ENCODE data around the gene PLAGL2. TPM values are rescaled to one million over a fixed set of nuclear protein-coding genes. Genes with fewer than 3 reads are reported as not detected.

PLAGL2 gene
- total and polyA plus RNA-seq, 2 of the 8 experiments (the other 6 are each of a cell fraction or from before 2014, with no cell fraction given), result 20.6 to 25.4 TPM

GRCh38 chr20:32158943-32159660 is 48.4 kb downstream of the PLAGL2 start:
- H4K91ac ChIP-seq (replicated peaks; ENCODE audit: insufficient read length, low read length), result no peak overlapping the region
- H3K9ac ChIP-seq (replicated peaks in 1 of 4; ENCODE audit: extremely low read depth in 1 of 4, low read depth in 3 of 4, low read length in 3 of 4), result no peak overlapping the region
- H3K18ac ChIP-seq (ENCODE audit: extremely low read depth, low read length), result no peak overlapping the region
- peaks cover 0 to 2% (median 0%) of the 10 kb centered on the region in 4 experiments; a peak in 2 of 7 replicates for H3K4me1 ChIP-seq (replicated peaks in 1 of 4; ENCODE audit: control insufficient read depth in 3 of 4, insufficient read depth in 4 of 4, low read length in 3 of 4)
- H2AK5ac ChIP-seq (ENCODE audit: low read depth, low read length), result no peak overlapping the region
- no peak overlapping the region for H2BK20ac ChIP-seq (ENCODE audit: low read length)
- H3K14ac ChIP-seq (ENCODE audit: insufficient read length), result no peak overlapping the region
- H2AFZ ChIP-seq (ENCODE audit: low read length), result no peak overlapping the region
- H2BK5ac ChIP-seq (ENCODE audit: low read depth, low read length), result no peak overlapping the region
- no peak overlapping the region for H4K5ac ChIP-seq (ENCODE audit: insufficient read length, low read depth, low read length)
- H3K9me3 ChIP-seq (ENCODE audit: insufficient read depth in 2 of 2, low read depth in 1 of 2, low read length in 1 of 2), result no peaks in the 10 kb centered on the region
- H4K20me1 ChIP-seq (replicated peaks in 1 of 2; ENCODE audit: control insufficient read depth in 1 of 2, insufficient read depth in 2 of 2, low read length in 2 of 2), result peaks cover 3 to 5% of the 10 kb centered on the region in 2 experiments
- no peak overlapping the region for H4K8ac ChIP-seq (ENCODE audit: extremely low read depth, insufficient read depth, low read length)
- no peak overlapping the region for H3K56ac ChIP-seq (replicated peaks; ENCODE audit: insufficient read length, low read depth, low read length)
- no peaks in the 10 kb centered on the region for H3K23me2 ChIP-seq (ENCODE audit: low read depth, low read length)
- 91% methylated on average over 4 of the region's 4 CpGs; no CpG with 5 or more reads in 1 of the 2 experiments for WGBS, 2 experiments (ENCODE audit: extremely low coverage in 1 of 2, insufficient coverage in 1 of 2, insufficient read length in 1 of 2, insufficient replicate concordance in 2 of 2, low coverage in 1 of 2, low lambda C conversion rate in 2 of 2, missing lambda C conversion rate in 1 of 2)
- H2BK12ac ChIP-seq (ENCODE audit: low read depth, low read length), result no peak overlapping the region
- H2BK120ac ChIP-seq (replicated peaks; ENCODE audit: low read depth, low read length), result no peak overlapping the region
- no peak overlapping the region for H3K23ac ChIP-seq (ENCODE audit: insufficient read length)
- ChIA-PET CTCF (ENCODE audit: partially characterized antibody) (interaction anchor here (1.0 to 1.4 kb wide), 3 partner anchors 22 to 493 kb away, joined by 3 to 4 read pairs (median 4); no protein-coding TSS in a partner anchor), POLR2A (ENCODE audit: partially characterized antibody) (no interaction called here)
- H2BK15ac ChIP-seq (ENCODE audit: low read length), result no peak overlapping the region
- TF ChIP-seq CEBPB (IDR thresholded peaks at IDR 0.05; ENCODE audit: low read depth, low read length) (no peak), RFX5 (IDR thresholded peaks at IDR 0.05; ENCODE audit: borderline replicate concordance, low read depth, low read length) (no peak), NRF1 (IDR thresholded peaks at IDR 0.05; ENCODE audit: low read depth, low read length) (no peak), SIRT6 (IDR thresholded peaks at IDR 0.05; ENCODE audit: low read length) (no peak), SIN3A (conservative IDR thresholded peaks at IDR 0.05 in 1 of 2, IDR thresholded peaks at IDR 0.05 in 1 of 2; ENCODE audit: low read depth in 1 of 2, low read length in 2 of 2) (no peak), ASH2L (IDR thresholded peaks at IDR 0.05; ENCODE audit: low read length) (no peak), SP4 (IDR thresholded peaks at IDR 0.05; ENCODE audit: low read length) (no peak), JUND (IDR thresholded peaks at IDR 0.05; ENCODE audit: low read length) (no peak), EP300 (IDR thresholded peaks at IDR 0.05; ENCODE audit: borderline replicate concordance in 1 of 2, low read depth in 2 of 2, low read length in 2 of 2) (no peak), ZNF274 (IDR thresholded peaks at IDR 0.05; ENCODE audit: borderline replicate concordance, extremely low read depth, low read length) (no peak), KDM4A (IDR thresholded peaks at IDR 0.05; ENCODE audit: low read depth, low read length, severe bottlenecking) (no peak)
- TF ChIP-seq, protein P1, sequence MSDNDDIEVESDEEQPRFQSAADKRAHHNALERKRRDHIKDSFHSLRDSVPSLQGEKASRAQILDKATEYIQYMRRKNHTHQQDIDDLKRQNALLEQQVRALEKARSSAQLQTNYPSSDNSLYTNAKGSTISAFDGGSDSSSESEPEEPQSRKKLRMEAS (IDR thresholded peaks at IDR 0.05), result no peak
- FAIRE-seq (no peak), DNase-seq (ENCODE audit: low read depth in 1 of 2, low spot score in 2 of 2) (no peak)
- no peak overlapping the region for H3K4me2 ChIP-seq (ENCODE audit: insufficient read depth in 1 of 2, low read depth in 2 of 2, low read length in 2 of 2)
- H3K27ac ChIP-seq (ENCODE audit: low read depth, low read length), result no peak overlapping the region
- H3K4ac ChIP-seq (replicated peaks; ENCODE audit: insufficient read length, low read depth, low read length), result no peak overlapping the region
- H3K36me3 ChIP-seq (ENCODE audit: control insufficient read depth in 2 of 4, insufficient read depth in 4 of 4, low read length in 3 of 4), result peaks cover 25 to 51% (median 48%) of the 10 kb centered on the region in 4 experiments; a peak in 7 of 8 replicates
- no peak overlapping the region for H3K4me3 ChIP-seq (ENCODE audit: extremely low read depth in 1 of 4, insufficient read depth in 2 of 4, low read depth in 3 of 4, low read length in 4 of 4)
- H3K79me2 ChIP-seq (ENCODE audit: control insufficient read depth in 1 of 2, insufficient read depth in 2 of 2, low read length in 2 of 2), result no peaks in the 10 kb centered on the region
- H3K27me3 ChIP-seq (replicated peaks in 1 of 4; ENCODE audit: control insufficient read depth in 3 of 4, extremely low read depth in 1 of 4, insufficient read depth in 3 of 4, low read length in 3 of 4), result no peaks in the 10 kb centered on the region
- H3K79me1 ChIP-seq (ENCODE audit: low read depth, low read length), result no peaks in the 10 kb centered on the region

Data from H1 (cell line).